ENCODE data around the gene CIDEB.

The CIDEB gene

GRCh38 chr14:24282736-24283135 is 25.0 kb downstream of the CIDEB start:
- Histone ChIP-seq H3K4me1 (ENCODE audit: control insufficient read depth in 1 of 2, insufficient read depth in 1 of 2, low read depth in 1 of 2, low read length in 1 of 2) (peaks cover 48 to 52% of the 10 kb centered on the region in 2 experiments), H3K27me3 (no peaks in the 10 kb centered on the region), H3K27ac (peak overlapping the region; percentile 97), H3K9me3 (no peaks in the 10 kb centered on the region), H3K4me3 (ENCODE audit: low read depth in 1 of 2, low read length in 1 of 2) (no peak overlapping the region), H3K36me3 (no peaks in the 10 kb centered on the region)
- TF ChIP-seq, protein P1, sequence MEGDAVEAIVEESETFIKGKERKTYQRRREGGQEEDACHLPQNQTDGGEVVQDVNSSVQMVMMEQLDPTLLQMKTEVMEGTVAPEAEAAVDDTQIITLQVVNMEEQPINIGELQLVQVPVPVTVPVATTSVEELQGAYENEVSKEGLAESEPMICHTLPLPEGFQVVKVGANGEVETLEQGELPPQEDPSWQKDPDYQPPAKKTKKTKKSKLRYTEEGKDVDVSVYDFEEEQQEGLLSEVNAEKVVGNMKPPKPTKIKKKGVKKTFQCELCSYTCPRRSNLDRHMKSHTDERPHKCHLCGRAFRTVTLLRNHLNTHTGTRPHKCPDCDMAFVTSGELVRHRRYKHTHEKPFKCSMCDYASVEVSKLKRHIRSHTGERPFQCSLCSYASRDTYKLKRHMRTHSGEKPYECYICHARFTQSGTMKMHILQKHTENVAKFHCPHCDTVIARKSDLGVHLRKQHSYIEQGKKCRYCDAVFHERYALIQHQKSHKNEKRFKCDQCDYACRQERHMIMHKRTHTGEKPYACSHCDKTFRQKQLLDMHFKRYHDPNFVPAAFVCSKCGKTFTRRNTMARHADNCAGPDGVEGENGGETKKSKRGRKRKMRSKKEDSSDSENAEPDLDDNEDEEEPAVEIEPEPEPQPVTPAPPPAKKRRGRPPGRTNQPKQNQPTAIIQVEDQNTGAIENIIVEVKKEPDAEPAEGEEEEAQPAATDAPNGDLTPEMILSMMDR (IDR thresholded peaks at IDR 0.05): no peak

DNA sequence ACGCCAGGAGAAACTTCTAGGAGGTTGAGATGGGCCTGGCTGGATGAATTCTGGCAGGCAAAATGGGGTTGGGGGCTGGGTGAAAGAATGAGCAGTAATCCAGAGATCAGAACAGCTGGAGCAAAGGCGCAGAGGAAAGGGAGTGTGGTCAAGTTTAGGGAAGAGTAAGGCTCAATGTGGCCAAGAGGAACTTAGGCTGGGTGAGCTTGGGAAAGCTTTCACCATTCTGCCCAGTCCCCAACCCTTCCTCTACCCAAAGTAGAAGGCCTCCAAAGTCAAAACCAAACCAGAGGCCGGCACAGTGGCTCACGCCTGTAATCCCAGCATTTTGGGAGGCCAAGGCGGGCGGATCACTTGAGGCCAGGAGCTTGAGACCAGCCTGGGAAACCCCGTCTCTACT is 26.1 kb downstream of the CIDEB start:
- peaks cover 60 to 63% of the 10 kb centered on the region in 2 experiments for H3K4me1 ChIP-seq (ENCODE audit: control insufficient read depth in 1 of 2, insufficient read depth in 1 of 2, low read depth in 1 of 2, low read length in 1 of 2)
- no peaks in the 10 kb centered on the region for H3K9me3 ChIP-seq
- H3K27ac ChIP-seq: peak overlapping the region; percentile 97
- H3K4me3 ChIP-seq (ENCODE audit: low read depth in 1 of 2, low read length in 1 of 2): no peak overlapping the region
- TF ChIP-seq, protein P1 (IDR thresholded peaks at IDR 0.05): no peak
- H3K36me3 ChIP-seq: no peaks in the 10 kb centered on the region
- H3K27me3 ChIP-seq: no peaks in the 10 kb centered on the region

GRCh38 chr14:24280797-24281460 is 26.8 kb downstream of the CIDEB start:
- H3K9me3 ChIP-seq: no peaks in the 10 kb centered on the region

GRCh38 chr14:24279301-24280186 is 28.2 kb downstream of the CIDEB start:
- Histone ChIP-seq H3K4me1 (ENCODE audit: control insufficient read depth in 1 of 2, insufficient read depth in 1 of 2, low read depth in 1 of 2, low read length in 1 of 2) (peaks cover 77 to 80% of the 10 kb centered on the region in 2 experiments), H3K27ac (peak overlapping the region; percentile 97), H3K9me3 (no peaks in the 10 kb centered on the region), H3K4me3 (ENCODE audit: low read depth in 1 of 2, low read length in 1 of 2) (peak overlapping the region; percentile 12 to 24), H3K36me3 (no peaks in the 10 kb centered on the region), H3K27me3 (no peaks in the 10 kb centered on the region)
- TF ChIP-seq, protein P1 (IDR thresholded peaks at IDR 0.05): no peak

More at GRCh38 chr14:24280797-24281460, 26.8 kb downstream of the CIDEB start:
- Histone ChIP-seq H3K27me3 (no peaks in the 10 kb centered on the region), H3K4me1 (ENCODE audit: control insufficient read depth in 1 of 2, insufficient read depth in 1 of 2, low read depth in 1 of 2, low read length in 1 of 2) (peaks cover 64 to 68% of the 10 kb centered on the region in 2 experiments), H3K27ac (peak overlapping the region; percentile 97), H3K4me3 (ENCODE audit: low read depth in 1 of 2, low read length in 1 of 2) (no peak overlapping the region), H3K36me3 (no peaks in the 10 kb centered on the region)
- TF ChIP-seq, protein P1 (IDR thresholded peaks at IDR 0.05): no peak

DNA sequence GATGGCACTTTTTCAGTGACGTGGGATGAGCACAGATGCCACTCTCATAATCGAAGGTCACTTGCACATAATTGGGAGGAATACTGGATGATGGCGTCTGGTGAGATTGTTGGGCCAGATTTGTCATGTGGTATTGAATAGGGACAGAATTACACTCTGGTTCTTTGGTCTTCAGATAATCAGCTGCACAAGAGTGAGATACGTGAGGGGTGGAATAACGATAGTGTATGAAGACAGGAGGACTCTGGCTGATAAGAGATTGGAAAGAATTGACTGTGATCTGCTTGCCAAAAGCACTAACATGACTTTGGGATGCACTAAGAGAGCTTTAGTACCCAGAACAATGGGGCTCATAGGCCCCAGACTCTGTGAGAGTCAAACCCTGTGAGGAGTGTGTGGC is 29.4 kb downstream of the CIDEB start:
- Histone ChIP-seq H3K36me3 (no peaks in the 10 kb centered on the region), H3K4me3 (ENCODE audit: low read depth in 1 of 2, low read length in 1 of 2) (peak overlapping the region; percentile 49 to 59), H3K27ac (peak overlapping the region; percentile 97), H3K9me3 (no peaks in the 10 kb centered on the region), H3K4me1 (ENCODE audit: control insufficient read depth in 1 of 2, insufficient read depth in 1 of 2, low read depth in 1 of 2, low read length in 1 of 2) (peaks cover 88 to 91% of the 10 kb centered on the region in 2 experiments), H3K27me3 (no peaks in the 10 kb centered on the region)
- TF ChIP-seq, protein P1 (IDR thresholded peaks at IDR 0.05): no peak

Measured in neutrophil (primary cell).